SK-N-SH (cell line): ENCODE results near the gene SIDT2. TPM values are rescaled to one million over a fixed set of nuclear protein-coding genes. Genes with fewer than 3 reads are reported as not detected.

Experiments used
- CTCF ChIA-PET: fragments of 300-600, 350-600 bp; formaldehyde crosslinking; extraction: SDS; loops from one replicate; lab custom pipeline; 2021; lab: Yijun Ruan, JAX
- POLR2A ChIA-PET: fragments of 350-600 bp; sonication (Branson Sonifier 250); formaldehyde crosslinking; extraction: SDS; loops from one replicate; lab custom pipeline; 2020; ENCODE audit warnings: antibody characterized with exemption, inconsistent platforms; lab: Yijun Ruan, JAX
- DNase-seq: peaks from one replicate; pipeline ENCODE4 v3.0.0; 2012
- H2AFZ ChIP-seq: fragments of 200-600 bp; sonication (generic); 2 replicates; pipeline ENCODE4 v1.8.1; 2016; ENCODE audit warnings: antibody characterized with exemption, mild to moderate bottlenecking, low read depth
- H3F3A ChIP-seq: fragments of 200-600 bp; sonication (generic); replicated peaks from 2 replicates; pipeline ENCODE3; 2016; ENCODE audit warnings: antibody characterized with exemption, mild to moderate bottlenecking; ENCODE audit not compliant: insufficient read depth
- H3K27ac ChIP-seq, 2 experiments: fragments of 200-500 bp in 1 of 2; fragments of 200-600 bp in 1 of 2; sonication (Bioruptor generic) in 1 of 2; sonication (generic), shearing (Covaris generic) in 1 of 2; 2 replicates each; pipeline versions ENCODE4 v1.5.1 to v1.6.1; 2014 to 2016; ENCODE audit warnings: low read depth in 2 of 2, inconsistent platforms in 1 of 2, low read length in 1 of 2, mild to moderate bottlenecking in 1 of 2, mixed read lengths in 1 of 2
- H3K27me3 ChIP-seq: fragments of 200-600 bp; sonication (generic), shearing (Covaris generic); 2 replicates; pipeline ENCODE4 v1.6.1; 2016; ENCODE audit warnings: mixed run types; ENCODE audit not compliant: insufficient read depth
- H3K36me3 ChIP-seq, 2 experiments: fragments of 200-500 bp in 1 of 2; fragments of 200-600 bp in 1 of 2; sonication (Bioruptor generic) in 1 of 2; sonication (generic) in 1 of 2; replicated peaks in 1 of 2; 2 replicates each; pipeline versions ENCODE3 to v1.5.1; 2014 to 2016; ENCODE audit warnings: low read length in 1 of 2, mild to moderate bottlenecking in 1 of 2; ENCODE audit not compliant: insufficient read depth in 2 of 2, control insufficient read depth in 1 of 2
- H3K4me1 ChIP-seq, 2 experiments: fragments of 200-500 bp in 1 of 2; fragments of 200-600 bp in 1 of 2; sonication (Bioruptor generic) in 1 of 2; sonication (generic), shearing (Covaris generic) in 1 of 2; 2 replicates each; pipeline versions ENCODE4 v1.5.1 to v1.6.1; 2014 to 2016; ENCODE audit warnings: low read depth in 1 of 2, low read length in 1 of 2, mixed run types in 1 of 2; ENCODE audit not compliant: insufficient read depth in 2 of 2, control insufficient read depth in 1 of 2
- H3K4me2 ChIP-seq: fragments of 200-600 bp; sonication (generic), shearing (Covaris generic); 2 replicates; pipeline ENCODE4 v1.6.1; 2017; ENCODE audit warnings: mixed run types
- H3K4me3 ChIP-seq, 2 experiments: fragments of 200-500 bp in 1 of 2; fragments of 200-600 bp in 1 of 2; sonication (Bioruptor generic) in 1 of 2; sonication (generic), shearing (Covaris generic) in 1 of 2; 2 replicates each; pipeline versions ENCODE4 v1.5.1 to v1.8.1; 2014 to 2016; ENCODE audit warnings: low read depth in 2 of 2, inconsistent platforms in 1 of 2, low read length in 1 of 2, mild to moderate bottlenecking in 1 of 2, mixed read lengths in 1 of 2, moderate library complexity in 1 of 2
- H3K79me2 ChIP-seq: fragments of 200-600 bp; sonication (generic); 2 replicates; pipeline ENCODE4 v1.8.1; 2017; ENCODE audit warnings: mild to moderate bottlenecking; ENCODE audit not compliant: insufficient read depth
- H3K9ac ChIP-seq: fragments of 200-600 bp; sonication (generic); 2 replicates; pipeline ENCODE4 v1.6.1; 2017; ENCODE audit warnings: mixed run types
- H3K9me2 ChIP-seq: fragments of 200-600 bp; sonication (generic); 2 replicates; pipeline ENCODE4 v1.6.1; 2017; ENCODE audit warnings: mixed run types
- H3K9me3 ChIP-seq: fragments of 200-600 bp; sonication (generic); 2 replicates; pipeline ENCODE4 v1.6.1; 2017; ENCODE audit warnings: mixed run types, mild to moderate bottlenecking, moderate library complexity
- H4K20me1 ChIP-seq: fragments of 200-600 bp; sonication (generic); 2 replicates; pipeline ENCODE4 v1.6.1; 2017; ENCODE audit warnings: mild to moderate bottlenecking, mixed run types; ENCODE audit not compliant: insufficient read depth
- CHD2 ChIP-seq: fragments of 150-350 bp; IDR thresholded peaks from 2 replicates; pipeline ENCODE4 v1.6.1; 2018; ENCODE audit warnings: low read length; ENCODE audit not compliant: partially characterized antibody
- ELF1 ChIP-seq: IDR thresholded peaks from 2 replicates; pipeline ENCODE4 v1.4.0; 2012
- FOSL2 ChIP-seq: IDR thresholded peaks from 2 replicates; pipeline ENCODE4 v1.4.0; 2012; ENCODE audit warnings: low read depth, mild to moderate bottlenecking, moderate library complexity, borderline replicate concordance
- IRF3 ChIP-seq: fragments of 150-350 bp; IDR thresholded peaks from 2 replicates; pipeline ENCODE4 v1.6.1; 2016; ENCODE audit warnings: mild to moderate bottlenecking, low read depth, low read length
- MEF2A ChIP-seq: IDR thresholded peaks from 2 replicates; pipeline ENCODE4 v1.4.0; 2012; ENCODE audit warnings: low read depth, borderline replicate concordance
- NRF1 ChIP-seq: IDR thresholded peaks from 2 replicates; pipeline ENCODE4 v1.6.1; 2012; ENCODE audit warnings: low read depth, mild to moderate bottlenecking, low read length
- POLR2AphosphoS5 ChIP-seq: IDR thresholded peaks from 2 replicates; pipeline ENCODE4 v1.6.1; 2012; ENCODE audit warnings: low read depth, low read length
- RCOR1 ChIP-seq: fragments of 150-350 bp; IDR thresholded peaks from 2 replicates; pipeline ENCODE4 v1.6.1; 2017; ENCODE audit warnings: antibody characterized with exemption, low read length
- RXRA ChIP-seq: IDR thresholded peaks from 2 replicates; pipeline ENCODE4 v1.4.0; 2012; ENCODE audit warnings: low read depth, mild to moderate bottlenecking, borderline replicate concordance
- SMC3 ChIP-seq: IDR thresholded peaks from 2 replicates; pipeline ENCODE4 v1.6.1; 2012; ENCODE audit warnings: low read depth, low read length, improper control_type of control experiment
- WGBS: methylation state at CpG from one replicate; pipeline ENCODE4 v1.1.6; 2017; ENCODE audit warnings: low lambda C conversion rate; 5-methylcytosine and 5-hydroxymethylcytosine counted together
- polyA plus RNA-seq, 3 experiments: library from polyadenylated mRNA; depleted of rRNA; stranded (reverse); fragments of >200 nt; gene quantifications; 2 replicates each; pipeline ENCODE4 v1.2.3, GENCODE V29; 2012

The SIDT2 gene
- polyA plus RNA-seq, 1 of the 3 experiments (the other 2 are of a cell fraction), result 17.5 TPM

- Histone ChIP-seq H3K4me1 (peaks cover 9 to 13% of the 10 kb centered on the region in 2 experiments; a peak in 3 of 4 replicates), H3K9ac (peak overlapping the region; percentile 20; the same call in 1 of the 2 replicates)
These were observed 23.2 kb downstream of the SIDT2 start for GRCh38 chr11:117201658-117202305.

GRCh38 chr11:117202386-117203068 lies 24.0 kb downstream of the SIDT2 start:
- no peak for TF ChIP-seq MEF2A
- no peak for TF ChIP-seq POLR2AphosphoS5
- no peak for TF ChIP-seq SMC3
- Histone ChIP-seq H3K27ac (no peak overlapping the region; a peak in 1 of 4 replicates), H3F3A (peaks cover 23% of the 10 kb centered on the region), H2AFZ (no peak overlapping the region), H4K20me1 (peaks cover 26% of the 10 kb centered on the region; the same call in 1 of the 2 replicates), H3K4me2 (peak overlapping the region; percentile 77), H3K36me3 (peaks cover 0 to 23% of the 10 kb centered on the region in 2 experiments), H3K79me2 (peaks cover 64% of the 10 kb centered on the region), H3K9me3 (no peaks in the 10 kb centered on the region), H3K9ac (no peak overlapping the region), H3K27me3 (no peaks in the 10 kb centered on the region), H3K4me1 (peaks cover 9 to 13% of the 10 kb centered on the region in 2 experiments; a peak in 3 of 4 replicates), H3K4me3 (no peak overlapping the region; a peak in 1 of 4 replicates), H3K9me2 (no peaks in the 10 kb centered on the region)
- DNase-seq, result no peak
- POLR2A ChIA-PET, result interaction anchor here (1.0 kb wide), 1 partner anchor 29 kb away, joined by 3 read pairs; the partner anchor contains the start of gene PCSK7
- WGBS, result 90% methylated on average over 6 of the region's 7 CpGs
- CTCF ChIA-PET, result interaction anchor here (0.6 to 0.9 kb wide), 3 partner anchors 9 to 24 kb away, joined by 3 read pairs; no protein-coding TSS in a partner anchor

More at GRCh38 chr11:117201658-117202305, 23.2 kb downstream of the SIDT2 start:
- H3K27me3 ChIP-seq, result no peaks in the 10 kb centered on the region
- ChIA-PET POLR2A (interaction anchor here (1.0 kb wide), 1 partner anchor 30 kb away, joined by 3 read pairs; the partner anchor contains the start of gene PCSK7), CTCF (interaction anchor here (0.6 to 1.6 kb wide), 3 partner anchors 10 to 25 kb away, joined by 3 to 4 read pairs (median 3); no protein-coding TSS in a partner anchor)
- H4K20me1 ChIP-seq, result peaks cover 26% of the 10 kb centered on the region; the same call in 1 of the 2 replicates
- no peaks in the 10 kb centered on the region for H3K9me3 ChIP-seq
- 71% methylated on average over 10 of the region's 14 CpGs for WGBS
- peak overlapping the region in 1 of 2 experiments; percentile 43; a peak in 2 of 4 replicates for H3K4me3 ChIP-seq
- H3K79me2 ChIP-seq, result peaks cover 66% of the 10 kb centered on the region
- peak overlapping the region in 1 of 2 experiments; percentile 16; a peak in 1 of 4 replicates for H3K27ac ChIP-seq
- peaks cover 0 to 23% of the 10 kb centered on the region in 2 experiments for H3K36me3 ChIP-seq
- no peaks in the 10 kb centered on the region for H3K9me2 ChIP-seq
- peak overlapping the region; percentile 77 for H3K4me2 ChIP-seq
- peaks cover 23% of the 10 kb centered on the region for H3F3A ChIP-seq
- no peak overlapping the region for H2AFZ ChIP-seq
- TF ChIP-seq NRF1 (no peak), CHD2 (no peak), ELF1 (no peak), RXRA (no peak), FOSL2 (no peak), IRF3 (no peak), RCOR1 (no peak)
- DNase-seq, result no peak
